ENCODE data around the gene ICA1. TPM values are rescaled to one million over a fixed set of nuclear protein-coding genes. Genes with fewer than 3 reads are reported as not detected.

Gene ICA1
- total RNA-seq, 1 experiment from 2014 or later = 28.8 TPM

DNA sequence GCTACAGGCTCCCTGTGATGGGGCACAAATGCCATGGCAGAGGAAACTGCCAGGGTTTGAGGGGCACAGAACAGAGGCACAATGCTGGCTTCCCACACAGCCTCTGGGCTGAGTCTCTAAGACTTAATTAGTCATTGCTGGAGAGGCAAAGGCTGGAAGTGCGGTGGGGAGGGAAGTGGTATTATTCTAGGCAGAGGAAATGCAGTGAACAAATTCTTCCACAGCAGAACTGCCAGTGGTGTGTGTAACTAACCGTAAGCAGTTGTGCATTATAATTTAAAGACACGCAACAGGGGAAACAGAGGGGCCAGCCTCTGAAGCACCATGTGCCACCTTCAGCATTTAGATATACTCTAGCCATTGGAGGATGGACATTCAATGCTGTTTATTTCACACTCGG lies 12.8 kb downstream of the ICA1 start:
- peaks cover under 1% of the 10 kb centered on the region in 2 experiments; a peak in 3 of 4 replicates for H3K4me1 Mint-ChIP-seq
- no CpG with 5 or more reads among the region's 4 CpGs for WGBS (ENCODE audit: extremely low coverage, insufficient read length, low lambda C conversion rate)

More for the DNA sequence above, 12.8 kb downstream of the ICA1 start:
- no peak overlapping the region for H2BK15ac ChIP-seq (ENCODE audit: low read depth, low read length)
- H3T11ph ChIP-seq (ENCODE audit: low read length) = no peak overlapping the region
- no peak overlapping the region for H3K23ac ChIP-seq (ENCODE audit: insufficient read length, low read depth, low read length)
- no peak overlapping the region for H2BK20ac ChIP-seq (ENCODE audit: low read depth, low read length, poor library complexity, severe bottlenecking)
- no peaks in the 10 kb centered on the region for H3K4me1 ChIP-seq (ENCODE audit: insufficient read depth, low read length)
- no peak overlapping the region for H2BK12ac ChIP-seq (ENCODE audit: insufficient read length, low read depth, low read length)
- no peaks in the 10 kb centered on the region for H3K27me3 ChIP-seq (ENCODE audit: insufficient read depth, low read length)
- H3K4ac ChIP-seq (ENCODE audit: low read depth, low read length) = no peak overlapping the region
- H3K79me2 ChIP-seq (ENCODE audit: insufficient read depth, low read length) = no peaks in the 10 kb centered on the region
- no peak overlapping the region for H3K4me2 ChIP-seq (ENCODE audit: insufficient read depth, insufficient read length, low read length)
- H3K18ac ChIP-seq (ENCODE audit: insufficient read length, low read depth, low read length) = no peak overlapping the region
- no peaks in the 10 kb centered on the region for H3K23me2 ChIP-seq (ENCODE audit: insufficient read length, low read depth, low read length, poor library complexity, severe bottlenecking)
- TF ChIP-seq CTCF (conservative IDR thresholded peaks at IDR 0.05) = no peak
- DNase-seq = no peak
- H3K27ac ChIP-seq (ENCODE audit: insufficient read length, low read depth, low read length) = no peak overlapping the region
- H3K27me3 Mint-ChIP-seq (ENCODE audit: low read depth) = no peaks in the 10 kb centered on the region
- no peak overlapping the region for H2AFZ ChIP-seq (ENCODE audit: low read length)
- H3K9ac ChIP-seq (ENCODE audit: extremely low read depth, insufficient read length, low read length) = no peak overlapping the region
- H3K14ac ChIP-seq (ENCODE audit: insufficient read depth, low read length) = no peak overlapping the region
- no peak overlapping the region for H3K4me3 Mint-ChIP-seq
- H3K9me3 ChIP-seq (ENCODE audit: control insufficient read depth, low read depth, low read length) = no peaks in the 10 kb centered on the region
- no peak overlapping the region for H4K5ac ChIP-seq (ENCODE audit: insufficient read length, low read depth, low read length)
- H4K91ac ChIP-seq (ENCODE audit: insufficient read length, low read depth, low read length) = no peak overlapping the region
- no peak overlapping the region; a peak in 1 of 7 replicates for H3K27ac Mint-ChIP-seq
- peaks cover 8 to 12% (median 11%) of the 10 kb centered on the region in 3 experiments for H3K36me3 Mint-ChIP-seq (ENCODE audit: insufficient read depth in 1 of 3, low read depth in 3 of 3)
- H2BK5ac ChIP-seq (ENCODE audit: insufficient read length, low read length) = no peak overlapping the region
- H2BK120ac ChIP-seq (ENCODE audit: low read depth, low read length, poor library complexity, severe bottlenecking) = no peak overlapping the region
- H3K9me3 Mint-ChIP-seq = peaks cover 9 to 13% of the 10 kb centered on the region in 2 experiments
- H3K79me1 ChIP-seq (ENCODE audit: insufficient read depth, low read depth, low read length, poor library complexity, severe bottlenecking) = no peaks in the 10 kb centered on the region
- no peaks in the 10 kb centered on the region for H4K20me1 ChIP-seq (ENCODE audit: control insufficient read depth, insufficient read depth, insufficient read length)
- H4K8ac ChIP-seq (replicated peaks; ENCODE audit: insufficient read length, low read depth, low read length) = peak overlapping the region; percentile 77
- no peak overlapping the region for H3K56ac ChIP-seq (ENCODE audit: insufficient read length, low read depth, low read length)
- H2AK5ac ChIP-seq (ENCODE audit: insufficient read length, low read length) = no peak overlapping the region

Data from H9 (cell line).